Body of pancreas (tissue), 4 donors: Measurements from ENCODE around the gene GTF2H3.

Source experiments
- CTCF ChIP-seq, 7 experiments: fragments of 450-650 bp in 4 of 7; fragments of 200-600 bp in 3 of 7; sonication (generic) in 3 of 7; IDR thresholded peaks; one replicate each; pipeline ENCODE4 v1.5.1; 2016 to 2019; ENCODE audit warnings: antibody characterized with exemption in 7 of 7
- POLR2A ChIP-seq, 3 donors: fragments of 450-650 bp; IDR thresholded peaks; one replicate each; pipeline ENCODE4 v1.6.1; 2016; ENCODE audit warnings: antibody characterized with exemption in 3 of 3, mild to moderate bottlenecking in 2 of 3

GRCh38 chr12:123621619-123622530, 11.8 kb upstream of the GTF2H3 start:
- TF ChIP-seq CTCF (IDR thresholded peaks at IDR 0.05): no peak
- no peak for TF ChIP-seq POLR2A (IDR thresholded peaks at IDR 0.05)
